Fibroblast of skin of left quadriceps (primary cell): Measurements from ENCODE around the gene RERG.
"Not testable (repeated sequence)": the region's sequence is repeated elsewhere in the genome, so short reads cannot be mapped to it uniquely, and the experiment has no call there.

Experiments used
- DNase-seq, 2 experiments: peaks; one replicate each; pipeline ENCODE4 v3.0.0-alpha.2; 2013; ENCODE audit warnings: low read depth in 2 of 2

Gene RERG, protein sequence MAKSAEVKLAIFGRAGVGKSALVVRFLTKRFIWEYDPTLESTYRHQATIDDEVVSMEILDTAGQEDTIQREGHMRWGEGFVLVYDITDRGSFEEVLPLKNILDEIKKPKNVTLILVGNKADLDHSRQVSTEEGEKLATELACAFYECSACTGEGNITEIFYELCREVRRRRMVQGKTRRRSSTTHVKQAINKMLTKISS

DNA sequence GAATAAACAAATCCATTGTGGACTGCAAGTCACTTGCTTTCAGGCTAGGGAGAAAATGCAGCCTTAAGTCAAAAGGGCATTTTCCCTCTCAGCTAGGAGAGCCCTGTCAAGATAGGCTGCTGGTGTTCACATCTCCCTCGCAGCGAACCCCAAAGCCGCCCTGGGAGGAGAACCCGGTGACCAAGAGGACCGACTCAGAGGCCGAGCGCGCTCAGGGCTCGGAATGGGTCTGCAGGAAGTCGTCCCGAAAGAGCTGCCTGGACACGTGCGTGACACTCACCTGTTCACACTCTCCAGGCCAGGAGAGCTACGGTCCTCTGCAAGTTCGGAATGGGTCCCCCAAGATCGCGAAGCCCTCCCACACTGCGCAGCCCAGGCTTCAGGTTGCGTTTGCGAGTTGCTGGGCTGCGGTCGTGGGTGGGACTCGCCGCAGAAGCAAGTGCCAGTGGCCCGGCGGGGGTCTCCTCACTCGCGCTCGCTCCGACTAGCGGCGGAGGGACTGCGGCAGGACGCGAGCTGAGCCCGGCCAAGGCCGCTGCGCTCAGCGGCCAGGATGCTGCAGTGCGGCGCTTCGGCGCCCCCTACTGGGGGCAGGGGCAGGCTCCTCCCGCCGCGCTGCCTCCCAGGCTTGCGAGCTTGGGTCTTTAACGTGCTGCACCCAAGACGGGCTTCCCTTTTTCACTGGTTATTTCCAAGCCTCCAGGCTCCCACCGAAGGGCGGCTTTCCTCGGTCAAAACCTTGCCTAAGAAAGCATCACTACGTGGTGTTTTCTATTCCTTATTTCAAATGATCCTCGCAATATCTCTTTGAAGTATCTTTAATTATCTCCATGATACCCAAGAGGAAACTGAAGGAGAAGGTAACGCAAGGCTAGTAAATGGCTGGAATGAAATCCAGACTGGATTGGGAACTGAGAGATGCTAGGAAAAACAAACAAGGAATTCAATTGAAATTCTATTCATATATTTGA is at the start of gene RERG:
TSS of gene RERG (minus strand) at position 503 of the 971 bp plus-strand sequence. CDS start 3,928 bp downstream, outside the sequence.
- peak; percentile 33 to 36 for DNase-seq

DNA sequence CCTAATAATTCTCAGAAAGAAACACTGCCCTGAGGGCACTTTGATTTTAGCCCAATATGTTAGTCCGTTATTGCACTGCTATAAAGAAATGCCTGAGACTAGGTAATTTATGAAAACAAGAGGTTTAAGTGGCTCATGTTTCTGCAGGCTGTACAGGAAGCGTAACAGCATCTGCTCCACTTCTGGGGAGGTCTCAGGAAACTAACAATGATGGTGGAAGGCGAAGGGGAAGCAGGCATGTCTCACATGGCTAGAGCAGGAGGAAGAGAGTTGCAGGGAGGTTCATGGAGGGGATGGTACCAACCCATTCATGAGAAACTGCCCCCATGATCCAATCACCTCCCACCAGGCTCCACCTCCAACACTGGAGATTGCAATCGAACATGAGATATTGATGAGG is 49.4 kb upstream of the RERG start:
- DNase-seq: no peak

DNA sequence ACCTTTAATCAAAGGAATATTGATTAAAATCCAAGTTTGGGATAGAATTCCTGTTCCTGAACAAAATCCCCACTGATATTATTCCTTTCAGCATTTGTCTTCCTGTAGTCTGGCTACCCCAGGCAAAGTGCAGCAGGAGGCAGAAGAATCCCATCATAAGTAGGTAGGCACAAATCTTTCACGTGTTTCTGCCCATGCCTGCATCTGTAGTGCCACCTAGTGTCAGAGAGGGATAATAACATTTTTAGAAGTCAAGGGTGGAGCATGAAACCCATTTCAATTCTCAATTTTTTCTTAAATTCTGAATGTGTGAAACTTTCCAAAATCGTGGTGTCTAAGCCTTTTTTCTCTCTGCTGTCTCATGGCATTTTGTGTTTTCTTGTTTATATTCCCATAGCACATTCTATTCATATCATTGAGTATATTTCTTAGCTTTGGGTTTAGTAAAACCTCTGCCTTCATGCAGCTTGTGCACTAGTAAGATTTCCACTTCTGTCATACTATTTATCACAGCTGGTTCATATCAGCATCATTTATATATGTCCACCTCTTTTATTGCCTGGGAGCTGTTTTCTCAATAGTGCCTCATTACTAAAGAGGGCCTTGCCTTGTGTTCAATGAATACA is 47.8 kb upstream of the RERG start:
- peak; percentile 24 to 30 for DNase-seq

DNA sequence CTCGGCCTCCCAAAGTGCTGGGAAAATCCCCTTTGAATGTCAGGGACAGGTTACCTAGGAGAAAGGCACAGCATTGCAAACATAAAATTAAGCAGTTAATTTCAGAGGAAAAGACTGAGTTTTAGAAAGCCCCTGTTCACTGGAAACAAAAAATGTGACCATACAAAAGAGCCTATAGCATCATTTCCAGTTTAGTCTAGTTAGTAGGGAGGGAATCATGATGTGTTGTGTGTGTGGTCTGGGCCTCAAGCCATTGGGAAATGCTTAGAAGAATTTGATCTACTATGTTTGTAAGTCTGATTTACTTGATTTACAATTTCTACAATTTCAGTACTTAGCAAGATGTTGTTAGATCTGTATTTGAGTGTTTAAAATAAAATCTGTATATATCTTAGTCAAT is 47.1 kb upstream of the RERG start:
- DNase-seq: no peak

DNA sequence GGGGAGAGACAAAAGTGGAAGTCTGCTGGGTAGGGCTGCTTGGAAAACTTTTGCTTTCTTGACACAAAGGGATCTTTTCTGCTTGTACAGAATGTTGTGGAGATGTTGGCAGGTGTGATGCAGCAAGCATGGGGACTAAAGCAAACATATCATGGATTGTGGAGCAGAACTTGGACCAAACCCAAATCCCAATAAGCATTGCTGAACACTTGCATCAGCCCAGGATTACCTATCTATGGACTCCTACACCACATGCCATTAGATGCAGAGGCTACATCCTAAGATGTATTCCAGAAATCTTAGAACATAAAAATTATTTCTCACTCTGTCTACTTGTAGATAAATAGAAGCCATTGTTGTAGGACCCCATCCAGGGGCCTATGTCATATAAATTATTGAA is 44.7 kb upstream of the RERG start:
- no peak for DNase-seq

DNA sequence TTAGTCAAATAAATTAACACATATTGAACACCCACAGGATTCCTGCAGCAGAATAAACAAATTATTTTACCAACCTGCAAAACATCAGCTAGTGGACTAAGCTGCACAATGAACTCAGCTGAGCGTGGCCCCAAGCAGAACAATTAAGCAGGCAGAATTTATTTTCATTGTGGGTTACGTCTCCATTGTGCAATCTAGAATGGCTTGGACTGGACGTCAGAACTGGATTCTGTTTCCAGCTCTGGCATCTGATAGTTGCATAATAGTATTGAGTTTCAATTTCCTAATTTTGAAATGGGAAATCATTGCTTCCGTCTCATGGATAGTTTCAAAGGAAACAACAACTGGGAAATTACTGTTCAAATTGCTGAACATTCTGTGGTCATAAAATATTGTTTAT is 35.5 kb upstream of the RERG start:
- DNase-seq: no peak

DNA sequence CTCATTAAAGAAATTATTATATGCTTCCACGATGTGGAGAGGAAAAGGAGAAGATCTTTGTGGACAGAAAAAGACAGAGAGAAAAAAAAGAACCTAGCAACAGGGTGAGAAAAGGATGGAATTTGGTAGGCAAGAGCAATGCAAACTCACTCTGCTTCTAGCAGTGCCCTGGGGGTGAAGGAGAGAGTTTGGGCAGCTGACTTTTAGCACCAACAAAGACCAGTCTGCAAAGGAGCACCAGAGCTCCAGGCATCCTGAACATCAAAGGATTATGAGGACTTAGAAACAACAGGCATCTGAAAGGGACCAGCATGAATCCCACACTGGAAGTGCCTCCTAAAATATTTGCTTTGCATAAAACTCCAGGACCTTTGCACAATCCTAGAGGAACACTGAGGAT is 32.8 kb upstream of the RERG start:
- DNase-seq: no peak

DNA sequence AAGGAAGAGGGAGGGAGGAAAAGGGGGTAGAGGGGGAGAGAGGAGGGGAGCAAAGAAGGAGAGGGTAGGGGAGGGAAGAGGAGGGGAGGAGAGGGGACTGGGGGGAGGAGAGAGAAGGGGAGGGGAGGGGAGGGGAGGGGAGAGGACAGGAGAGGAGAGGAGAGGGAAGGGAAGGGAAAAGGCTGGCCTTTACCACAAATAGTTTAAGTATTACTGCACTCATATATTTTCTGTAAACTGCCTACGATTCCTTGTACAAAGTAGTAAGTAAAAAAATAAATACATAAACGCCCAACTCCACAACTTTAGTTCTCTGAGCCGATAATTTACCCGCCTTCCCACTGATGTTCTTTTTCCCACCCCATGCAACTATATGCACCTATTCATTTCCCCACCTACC is 23.7 kb upstream of the RERG start:
- DNase-seq: no peak

DNA sequence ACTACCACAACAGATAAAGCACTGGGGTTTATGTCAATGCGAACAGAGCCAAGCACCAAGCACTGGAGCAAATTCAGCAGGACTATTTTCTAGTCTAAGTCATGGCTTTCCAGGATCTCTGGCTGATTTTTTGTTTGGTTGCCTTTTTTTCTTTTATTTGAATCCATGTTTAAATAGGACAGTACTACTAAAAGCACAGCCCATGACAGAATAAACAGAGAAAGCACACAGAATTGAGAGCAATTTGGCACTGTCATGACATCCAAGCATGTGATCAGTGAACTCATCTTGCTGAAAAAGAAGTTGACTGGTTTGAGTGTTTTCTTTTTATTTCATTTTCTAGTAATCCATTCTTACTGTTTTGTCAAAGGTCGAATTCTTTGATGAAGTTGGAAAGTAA is 23.1 kb upstream of the RERG start:
- DNase-seq: no peak

DNA sequence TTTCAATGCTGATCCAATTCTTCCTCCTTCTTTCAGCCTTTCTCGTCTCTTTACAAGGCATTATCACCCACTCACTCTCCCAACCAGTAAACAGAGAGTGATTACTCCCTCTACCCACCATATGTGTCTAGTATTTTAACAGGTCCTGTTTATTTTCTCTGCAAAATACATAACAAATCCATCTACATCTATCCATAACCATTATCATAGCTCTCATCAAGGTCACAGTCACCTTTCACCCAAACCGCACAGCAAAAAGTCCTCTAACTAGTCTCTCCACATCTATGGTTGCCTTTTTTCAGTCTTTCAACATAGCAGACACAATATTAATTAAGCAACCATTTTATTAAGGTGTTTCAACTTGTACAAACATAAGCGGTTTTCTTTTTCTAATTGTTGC is 21.9 kb upstream of the RERG start:
- DNase-seq: no peak

DNA sequence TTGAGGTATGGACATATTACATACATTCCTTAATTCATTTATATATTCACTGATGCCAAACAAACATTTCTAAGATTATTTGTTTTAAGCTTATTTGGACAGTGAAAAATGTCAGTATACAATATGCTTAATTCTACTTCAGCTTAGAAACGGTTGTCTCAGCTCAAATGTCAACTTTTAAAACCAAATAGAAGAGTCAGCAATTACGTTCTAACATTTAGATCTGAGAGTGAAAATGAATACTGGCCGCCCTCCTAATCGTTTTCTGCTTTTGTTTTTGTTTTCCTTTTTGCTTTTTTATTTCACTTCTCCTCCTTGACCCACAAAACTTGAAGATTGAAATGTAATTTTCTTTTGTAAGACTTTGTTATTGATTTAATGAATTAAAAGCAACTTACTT is 19.7 kb upstream of the RERG start:
- no peak for DNase-seq

DNA sequence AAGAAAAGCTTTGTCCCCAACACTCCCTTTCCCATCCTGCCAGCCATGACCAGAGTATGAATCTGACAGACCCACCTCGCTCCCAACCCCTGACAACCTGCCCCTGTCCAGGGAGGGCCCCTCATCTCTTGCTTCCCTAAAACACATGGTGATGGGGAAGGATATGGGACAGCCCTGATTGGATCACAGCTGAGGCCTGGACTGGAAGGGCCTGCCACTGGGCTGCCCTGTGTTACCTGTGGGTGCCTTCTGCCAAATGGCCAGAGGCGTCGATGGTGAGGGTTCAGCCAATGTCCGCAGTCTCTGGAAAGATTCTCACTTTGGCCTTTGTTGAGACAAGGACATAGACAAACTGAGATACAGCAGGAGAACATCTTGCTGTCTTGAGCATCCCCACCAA is 13.3 kb upstream of the RERG start:
- no peak for DNase-seq

DNA sequence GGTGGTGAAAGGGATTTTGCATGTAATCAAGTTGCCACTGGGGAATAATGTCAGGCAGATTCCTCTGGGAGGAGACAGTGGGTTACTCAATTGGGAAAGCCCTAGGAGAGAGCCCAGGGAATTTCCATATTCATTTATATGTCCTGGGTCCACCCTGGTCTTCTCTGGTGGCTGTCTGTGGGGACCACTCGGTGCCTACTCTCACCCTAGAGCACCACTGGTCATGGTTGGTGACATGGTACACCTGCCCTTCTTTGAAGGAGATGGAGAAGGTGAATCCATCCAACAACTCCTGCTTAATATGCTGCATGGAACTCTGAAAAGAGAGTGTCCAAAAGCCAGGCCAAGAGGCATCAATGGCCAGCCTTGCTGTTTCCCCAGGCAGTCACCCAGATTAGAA is 12.8 kb upstream of the RERG start:
- DNase-seq: no peak

DNA sequence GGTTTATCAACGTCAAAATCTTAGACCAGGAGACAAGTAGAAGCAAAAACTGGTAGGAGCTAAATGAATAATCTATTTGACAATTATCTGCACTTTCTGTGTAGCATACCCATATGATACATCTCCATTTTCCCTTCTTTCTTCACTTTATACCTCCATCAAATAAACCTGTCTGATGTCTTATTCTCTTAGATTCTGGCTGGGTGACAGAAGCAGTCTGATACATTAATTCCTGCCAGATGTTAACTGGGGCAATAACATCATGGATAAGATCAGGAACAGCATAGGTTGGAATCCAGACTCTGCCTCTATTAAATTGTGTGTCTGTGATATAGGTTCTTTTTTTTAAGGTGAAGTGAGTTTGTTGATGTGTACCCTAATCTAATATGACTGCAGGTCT is 11.7 kb upstream of the RERG start:
- no peak for DNase-seq

DNA sequence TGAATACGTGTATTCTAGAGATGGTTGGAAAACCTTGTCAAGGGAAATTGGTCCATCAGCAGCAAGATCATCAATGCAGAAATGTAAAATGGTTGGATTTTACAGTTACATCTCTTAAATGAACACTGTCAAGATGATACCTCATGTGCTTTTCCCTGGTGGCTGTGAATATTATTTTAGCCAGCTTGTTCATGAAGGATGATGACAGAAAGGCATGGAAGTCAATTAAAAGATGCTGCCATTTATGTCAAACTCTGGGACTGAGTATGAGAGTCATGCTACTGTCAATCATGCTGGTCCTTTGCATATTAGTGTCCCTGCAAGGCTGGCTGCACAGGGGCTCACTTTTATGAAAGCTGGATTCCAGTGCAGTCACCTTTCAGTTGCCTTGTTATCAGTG is 10.3 kb upstream of the RERG start:
- no peak for DNase-seq

DNA sequence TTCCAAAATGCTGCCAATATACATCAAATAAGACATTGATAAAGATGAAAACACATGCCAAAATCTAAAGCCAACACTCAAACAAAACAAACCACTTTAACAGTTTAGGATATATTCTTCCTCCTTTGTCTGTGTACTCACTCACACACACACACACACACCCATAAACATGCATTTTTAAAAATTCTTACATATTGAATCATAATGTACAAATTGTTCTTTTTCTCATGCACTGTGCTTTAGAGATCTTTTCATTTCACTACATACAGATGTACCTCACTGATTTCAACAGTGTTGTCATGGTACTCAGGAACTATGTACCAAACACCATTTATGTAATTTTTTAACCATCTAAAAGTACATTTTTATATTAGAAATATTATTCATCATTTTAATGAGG is 9.5 kb upstream of the RERG start:
- no peak for DNase-seq

DNA sequence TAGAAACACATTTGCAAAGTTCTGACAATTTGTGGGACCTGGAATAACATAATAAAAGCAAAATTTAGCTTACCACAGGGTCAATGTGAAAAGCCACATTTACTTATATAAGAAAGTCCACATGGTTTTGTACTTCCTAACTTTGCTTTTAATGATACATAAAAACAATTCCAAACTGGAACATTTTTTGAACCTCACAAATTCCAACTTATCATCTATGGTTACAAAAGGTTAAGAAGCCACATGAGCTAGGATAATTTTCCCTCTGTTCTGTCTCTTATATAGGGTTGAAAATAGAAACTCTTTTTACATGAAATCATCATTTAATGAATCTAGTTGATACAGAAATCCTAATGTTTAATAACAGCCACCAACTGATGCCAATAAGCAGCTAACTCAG is 8.9 kb upstream of the RERG start:
- DNase-seq: no peak

DNA sequence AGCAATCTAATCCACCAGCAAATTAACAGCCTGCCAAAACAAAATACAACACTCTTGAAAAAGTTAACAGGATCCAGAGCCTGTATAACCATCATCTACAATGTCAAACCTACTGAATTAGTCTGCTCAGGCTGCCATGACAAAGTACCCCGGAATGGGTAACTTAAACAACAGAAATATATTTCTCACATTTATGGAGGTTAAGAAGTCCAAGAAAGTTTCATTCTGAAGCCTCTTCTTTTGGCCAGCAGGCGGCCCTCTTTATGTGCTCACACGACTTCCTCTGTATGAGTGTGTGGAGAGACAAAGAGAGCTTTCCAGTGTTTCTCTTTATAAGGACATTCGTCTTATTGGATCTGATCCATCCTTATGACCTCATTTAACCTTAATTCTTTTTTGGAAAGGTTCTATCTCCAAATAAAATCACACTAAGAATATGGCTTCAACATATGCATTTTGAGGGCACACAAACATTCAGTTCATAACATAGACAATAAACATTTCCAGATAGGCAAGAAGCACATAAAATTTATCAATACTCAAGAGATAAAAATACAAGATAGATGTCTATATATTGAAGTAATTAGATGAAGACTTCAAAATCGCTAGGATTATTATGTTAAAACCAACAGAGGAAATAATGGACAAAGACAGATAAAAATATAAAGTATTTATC is 5.9 kb upstream of the RERG start:
- DNase-seq: peak; percentile 14 to 21

DNA sequence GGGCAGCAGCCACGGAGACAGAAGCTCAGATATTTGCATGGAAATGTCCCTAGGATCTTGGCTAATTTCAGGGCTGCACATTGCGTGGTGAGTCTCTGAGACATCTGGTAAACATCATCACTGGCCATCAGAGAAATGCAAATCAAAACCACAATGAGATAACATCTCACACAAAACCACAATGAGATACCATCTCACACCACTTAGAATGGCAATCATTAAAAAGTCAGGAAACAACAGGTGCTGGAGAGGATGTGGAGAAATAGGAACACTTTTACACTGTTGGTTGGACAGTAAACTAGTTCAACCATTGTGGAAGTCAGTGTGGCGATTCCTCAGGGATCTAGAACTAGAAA is 4.6 kb upstream of the RERG start:
- not testable (repeated sequence) for DNase-seq

DNA sequence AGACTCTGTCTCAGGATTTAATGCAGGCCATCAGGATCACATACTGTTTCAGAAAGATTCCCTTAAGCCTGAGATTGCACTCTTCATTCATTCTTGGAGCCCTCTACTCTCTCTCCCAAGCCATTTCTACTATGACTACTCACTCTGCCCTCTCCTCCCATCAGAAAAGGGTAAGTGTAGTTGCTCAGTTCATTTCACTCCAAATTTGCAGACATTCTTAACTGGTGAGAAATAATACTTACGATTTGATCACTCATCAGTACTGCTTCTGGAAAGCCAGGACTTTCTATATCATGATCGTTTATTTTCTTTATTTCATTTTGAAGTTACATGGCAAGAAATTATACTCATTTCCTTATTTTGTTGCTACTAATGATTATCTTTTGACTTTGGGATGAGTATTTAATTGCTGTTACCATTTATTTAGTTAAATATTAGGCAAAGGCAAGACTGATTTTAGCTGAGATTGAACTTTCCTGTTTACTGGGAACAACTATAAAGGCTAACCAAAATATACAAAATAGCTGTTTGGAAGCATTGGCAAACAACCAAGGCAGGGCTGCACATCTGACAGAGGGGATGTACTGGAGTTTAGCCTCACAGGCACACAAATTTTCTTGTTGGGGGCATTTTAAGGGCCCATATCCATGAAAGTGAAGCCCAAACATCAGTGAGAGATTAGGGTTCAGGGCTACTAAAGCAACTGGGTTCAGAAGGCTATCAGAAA is 4.1 kb upstream of the RERG start:
- no peak for DNase-seq

DNA sequence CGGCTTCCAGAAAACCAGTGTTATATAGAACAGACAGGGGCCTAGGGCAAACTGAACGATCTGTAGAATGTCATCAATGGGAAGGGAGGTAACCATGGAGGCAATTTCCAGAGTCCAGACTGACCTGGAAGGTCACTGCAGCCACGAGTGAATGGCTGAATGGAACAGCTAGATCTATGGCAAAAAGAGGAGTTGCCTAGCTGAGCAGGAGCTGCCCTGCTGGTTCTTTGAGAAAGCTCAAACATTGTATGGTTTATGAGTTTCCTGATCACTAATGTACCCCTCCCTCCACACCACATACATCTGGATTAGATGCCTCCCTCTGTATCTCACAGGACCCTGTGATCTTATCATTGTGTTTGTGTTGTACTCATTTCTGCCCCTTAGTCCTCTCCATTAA is 1.0 kb upstream of the RERG start:
- DNase-seq: no peak

DNA sequence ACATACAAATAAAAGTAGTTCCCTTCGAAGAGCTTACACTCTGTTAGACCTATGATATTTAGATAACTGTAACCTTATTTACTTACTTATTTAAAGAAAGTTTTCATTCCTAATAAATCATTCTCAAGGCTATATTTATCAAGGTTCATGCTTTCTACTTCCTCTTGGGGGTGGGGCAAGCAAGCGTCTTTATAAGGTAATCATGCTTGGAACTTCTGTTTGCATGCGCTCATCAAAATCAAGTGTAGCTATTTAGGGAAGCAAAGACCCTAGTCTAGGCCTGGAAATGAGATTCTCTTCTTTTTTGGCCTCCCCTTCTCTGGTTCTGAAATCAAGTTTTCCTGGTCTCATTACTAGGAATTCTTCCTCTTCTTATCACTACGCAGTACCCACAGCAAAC is 766 bp downstream of the RERG start:
- no peak for DNase-seq
